Uterus (tissue), 2 donors: ENCODE data around the gene KCNK1.

Experiments used
- POLR2A ChIP-seq, 2 donors: fragments of 450-650 bp; IDR thresholded peaks; one replicate each; pipeline ENCODE4 v1.6.1; 2016; ENCODE audit warnings: antibody characterized with exemption in 2 of 2, mild to moderate bottlenecking in 1 of 2, moderate library complexity in 1 of 2
- TF ChIP-seq, protein P1 (sequence below), 4 experiments: fragments of 200-600 bp in 2 of 4; fragments of 450-650 bp in 2 of 4; sonication (generic) in 2 of 4; IDR thresholded peaks; one replicate each; pipeline ENCODE4 v1.5.1; 2016 to 2019; ENCODE audit warnings: antibody characterized with exemption in 4 of 4, mild to moderate bottlenecking in 2 of 4, moderate library complexity in 1 of 4

DNA sequence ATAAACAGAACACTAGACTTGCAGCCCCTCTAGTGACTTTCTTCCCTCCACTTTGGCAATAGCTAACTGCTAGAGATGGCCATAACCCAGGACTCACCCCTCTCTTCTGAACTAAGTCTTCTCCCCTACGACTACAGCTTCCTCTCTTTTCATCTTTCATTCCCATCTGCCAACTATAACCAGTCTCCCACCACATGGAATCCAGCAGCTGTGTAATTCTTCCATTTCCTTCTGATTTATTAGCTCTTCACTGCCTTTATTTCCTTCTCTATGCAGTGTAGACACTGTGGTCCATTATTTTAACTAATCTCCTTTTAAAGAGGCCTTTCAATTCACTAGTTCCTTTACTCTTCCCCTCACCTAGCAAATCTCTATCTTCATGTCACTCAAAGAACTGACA lies 13.4 kb upstream of the KCNK1 start:
- TF ChIP-seq, protein P1, sequence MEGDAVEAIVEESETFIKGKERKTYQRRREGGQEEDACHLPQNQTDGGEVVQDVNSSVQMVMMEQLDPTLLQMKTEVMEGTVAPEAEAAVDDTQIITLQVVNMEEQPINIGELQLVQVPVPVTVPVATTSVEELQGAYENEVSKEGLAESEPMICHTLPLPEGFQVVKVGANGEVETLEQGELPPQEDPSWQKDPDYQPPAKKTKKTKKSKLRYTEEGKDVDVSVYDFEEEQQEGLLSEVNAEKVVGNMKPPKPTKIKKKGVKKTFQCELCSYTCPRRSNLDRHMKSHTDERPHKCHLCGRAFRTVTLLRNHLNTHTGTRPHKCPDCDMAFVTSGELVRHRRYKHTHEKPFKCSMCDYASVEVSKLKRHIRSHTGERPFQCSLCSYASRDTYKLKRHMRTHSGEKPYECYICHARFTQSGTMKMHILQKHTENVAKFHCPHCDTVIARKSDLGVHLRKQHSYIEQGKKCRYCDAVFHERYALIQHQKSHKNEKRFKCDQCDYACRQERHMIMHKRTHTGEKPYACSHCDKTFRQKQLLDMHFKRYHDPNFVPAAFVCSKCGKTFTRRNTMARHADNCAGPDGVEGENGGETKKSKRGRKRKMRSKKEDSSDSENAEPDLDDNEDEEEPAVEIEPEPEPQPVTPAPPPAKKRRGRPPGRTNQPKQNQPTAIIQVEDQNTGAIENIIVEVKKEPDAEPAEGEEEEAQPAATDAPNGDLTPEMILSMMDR (IDR thresholded peaks at IDR 0.05), result no peak
- no peak for TF ChIP-seq POLR2A (IDR thresholded peaks at IDR 0.05)
